Trophoblast cell (in vitro differentiated cells and primary cell): ENCODE measurements around the gene FMO1. TPM values are rescaled to one million over a fixed set of nuclear protein-coding genes. Genes with fewer than 3 reads are reported as not detected.

Experiments
- DNase-seq, 2 donors: peaks; one replicate each; pipeline ENCODE4 v3.0.0-alpha.2; 2016
- H2AFZ ChIP-seq: 2 replicates; pipeline ENCODE4 v1.6.1; 2013; ENCODE audit warnings: low read length, moderate library complexity, mild to moderate bottlenecking; ENCODE audit not compliant: insufficient read depth, poor library complexity
- H2AK5ac ChIP-seq: 2 replicates; pipeline ENCODE4 v1.6.1; 2013; ENCODE audit warnings: mild to moderate bottlenecking, low read length
- H2BK120ac ChIP-seq: 2 replicates; pipeline ENCODE4 v1.6.1; 2013; ENCODE audit warnings: low read length, mild to moderate bottlenecking, moderate library complexity; ENCODE audit not compliant: insufficient read depth, poor library complexity
- H2BK12ac ChIP-seq: 2 replicates; pipeline ENCODE4 v1.6.1; 2013; ENCODE audit warnings: mild to moderate bottlenecking, low read length, moderate library complexity
- H2BK5ac ChIP-seq: 2 replicates; pipeline ENCODE4 v1.6.1; 2013; ENCODE audit warnings: low read length, low read depth, moderate library complexity, mild to moderate bottlenecking; ENCODE audit not compliant: poor library complexity
- H3K14ac ChIP-seq: 2 replicates; pipeline ENCODE4 v1.6.1; 2013; ENCODE audit warnings: mild to moderate bottlenecking, low read length
- H3K18ac ChIP-seq: 2 replicates; pipeline ENCODE4 v1.6.1; 2013; ENCODE audit warnings: mild to moderate bottlenecking, low read length
- H3K23ac ChIP-seq: 2 replicates; pipeline ENCODE4 v1.6.1; 2013; ENCODE audit warnings: low read length
- H3K27ac ChIP-seq: 2 replicates; pipeline ENCODE4 v1.5.1; 2013; ENCODE audit warnings: low read depth, mild to moderate bottlenecking, inconsistent platforms, low read length, moderate library complexity
- H3K27me3 ChIP-seq: 2 replicates; pipeline ENCODE4 v1.6.1; 2013; ENCODE audit warnings: inconsistent platforms, mild to moderate bottlenecking, low read length, moderate library complexity; ENCODE audit not compliant: insufficient read depth
- H3K36me3 ChIP-seq, 2 experiments: 1 replicate in 1 of 2; 2 replicates in 1 of 2; pipeline ENCODE4 v1.6.1; 2013; ENCODE audit warnings: low read length in 2 of 2, mild to moderate bottlenecking in 2 of 2, moderate library complexity in 1 of 2; ENCODE audit not compliant: insufficient read depth in 2 of 2, control insufficient read depth in 1 of 2
- H3K4ac ChIP-seq: 2 replicates; pipeline ENCODE4 v1.6.1; 2013; ENCODE audit warnings: low read depth, mild to moderate bottlenecking, low read length, moderate library complexity
- H3K4me1 ChIP-seq, 2 experiments: 1 replicate in 1 of 2; 2 replicates in 1 of 2; pipeline ENCODE4 v1.6.1; 2013; ENCODE audit warnings: low read length in 2 of 2, mild to moderate bottlenecking in 2 of 2, moderate library complexity in 1 of 2; ENCODE audit not compliant: insufficient read depth in 2 of 2, control insufficient read depth in 1 of 2
- H3K4me2 ChIP-seq: 2 replicates; pipeline ENCODE4 v1.6.1; 2013; ENCODE audit warnings: inconsistent platforms, mild to moderate bottlenecking, low read length, moderate library complexity
- H3K4me3 ChIP-seq: 2 replicates; pipeline ENCODE4 v1.5.1; 2013; ENCODE audit warnings: mild to moderate bottlenecking, low read depth, low read length, inconsistent platforms
- H3K79me1 ChIP-seq: one replicate; pipeline ENCODE4 v1.6.1; 2013; ENCODE audit warnings: low read length
- H3K79me2 ChIP-seq: 2 replicates; pipeline ENCODE4 v1.6.1; 2013; ENCODE audit warnings: low read length, mild to moderate bottlenecking; ENCODE audit not compliant: control insufficient read depth, insufficient read depth, poor library complexity
- H3K9ac ChIP-seq: 2 replicates; pipeline ENCODE4 v1.6.1; 2013; ENCODE audit warnings: mild to moderate bottlenecking, low read length
- H3K9me3 ChIP-seq: 2 replicates; pipeline ENCODE4 v1.6.1; 2013; ENCODE audit warnings: low read depth, mild to moderate bottlenecking, control low read depth, inconsistent platforms, low read length; ENCODE audit not compliant: insufficient read depth
- H4K12ac ChIP-seq: 2 replicates; pipeline ENCODE4 v1.6.1; 2013; ENCODE audit warnings: low read depth, mild to moderate bottlenecking, low read length, moderate library complexity
- H4K8ac ChIP-seq: 2 replicates; pipeline ENCODE4 v1.6.1; 2013; ENCODE audit warnings: low read depth, mild to moderate bottlenecking, low read length, moderate library complexity
- H4K91ac ChIP-seq: one replicate; pipeline ENCODE4 v1.6.1; 2013; ENCODE audit warnings: low read depth, mild to moderate bottlenecking, low read length, moderate library complexity
- WGBS: extraction: QIAGEN DNeasy Blood & Tissue Kit; methylation state at CpG from one replicate; pipeline ENCODE4 v1.1.7; 2013; ENCODE audit warnings: missing lambda C conversion rate; ENCODE audit not compliant: insufficient read length, insufficient coverage; ENCODE audit errors: extremely low coverage; 5-methylcytosine and 5-hydroxymethylcytosine counted together
- polyA plus RNA-seq: library from polyadenylated mRNA; stranded (reverse); fragments of 200-250 nt; gene quantifications from 2 replicates; pipeline ENCODE4 v1.2.3, GENCODE V29; 2013

The FMO1 gene
- polyA plus RNA-seq, result 0.06 and 0.07 TPM in 2 replicates

DNA sequence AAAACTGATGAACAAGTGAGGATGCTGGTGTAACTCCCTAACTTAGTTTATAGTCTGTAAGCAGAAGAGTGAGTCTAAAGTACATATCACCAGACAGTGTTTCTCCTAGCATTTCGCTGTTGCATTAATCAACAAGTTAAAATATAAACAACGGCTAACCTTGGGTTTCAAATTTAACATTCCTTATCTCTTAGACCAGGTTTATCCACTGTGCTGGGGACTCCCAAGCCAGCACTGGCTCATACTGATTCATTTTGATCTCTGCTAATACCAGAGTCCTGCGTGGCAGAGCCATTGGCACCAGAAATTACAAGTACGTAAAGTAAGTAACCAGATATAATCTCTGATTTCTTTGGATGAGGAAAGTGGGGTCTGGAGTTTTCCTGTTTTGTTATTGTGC, at the start of gene FMO1:
Gene FMO1, plus strand, starts transcription at position 193 of the 400 bp plus-strand sequence. CDS start 9,594 bp downstream, outside the sequence.
- H3K4me1 ChIP-seq, result peaks cover 0 to 5% of the 10 kb centered on the region in 2 experiments
- H2AK5ac ChIP-seq, result no peak within 1 kb of the TSS
- no peaks in the 10 kb centered on the region for H3K36me3 ChIP-seq
- no peak within 1 kb of the TSS for H4K12ac ChIP-seq
- H3K79me2 ChIP-seq, result peaks cover 4% of the 10 kb centered on the region
- H3K18ac ChIP-seq, result no peak within 1 kb of the TSS
- H3K4me2 ChIP-seq, result no peak within 1 kb of the TSS
- no peaks in the 10 kb centered on the region for H3K9me3 ChIP-seq
- DNase-seq, result no peak
- peaks cover 2% of the 10 kb centered on the region for H3K79me1 ChIP-seq
- H2AFZ ChIP-seq, result no peak within 1 kb of the TSS
- no peak within 1 kb of the TSS for H3K9ac ChIP-seq
- H2BK12ac ChIP-seq, result no peak within 1 kb of the TSS
- H4K8ac ChIP-seq, result no peak within 1 kb of the TSS
- H3K27me3 ChIP-seq, result no peaks in the 10 kb centered on the region
- H2BK120ac ChIP-seq, result no peak within 1 kb of the TSS
- H3K23ac ChIP-seq, result no peak within 1 kb of the TSS
- no peak within 1 kb of the TSS for H2BK5ac ChIP-seq
- no peak within 1 kb of the TSS for H3K4me3 ChIP-seq
- no peak within 1 kb of the TSS for H3K27ac ChIP-seq
- WGBS, result no CpG with 5 or more reads among the region's 4 CpGs
- H4K91ac ChIP-seq, result no peak within 1 kb of the TSS
- H3K14ac ChIP-seq, result no peak within 1 kb of the TSS
- no peak within 1 kb of the TSS for H3K4ac ChIP-seq

GRCh38 chr1:171204296-171204695, 44.0 kb upstream of the FMO1 start:
- Histone ChIP-seq H3K79me2 (no peaks in the 10 kb centered on the region), H3K4me1 (no peaks in the 10 kb centered on the region), H2AFZ (no peak overlapping the region), H3K27ac (no peak overlapping the region), H3K9me3 (no peaks in the 10 kb centered on the region), H4K12ac (no peak overlapping the region), H3K14ac (no peak overlapping the region), H2BK120ac (no peak overlapping the region), H3K36me3 (no peaks in the 10 kb centered on the region), H3K23ac (no peak overlapping the region), H2BK5ac (no peak overlapping the region), H3K18ac (no peak overlapping the region), H4K8ac (no peak overlapping the region), H3K4ac (no peak overlapping the region), H3K79me1 (no peaks in the 10 kb centered on the region), H3K4me3 (no peak overlapping the region), H2AK5ac (no peak overlapping the region), H3K4me2 (no peak overlapping the region), H3K9ac (no peak overlapping the region), H3K27me3 (no peaks in the 10 kb centered on the region), H2BK12ac (no peak overlapping the region), H4K91ac (no peak overlapping the region)
- no CpG with 5 or more reads among the region's 5 CpGs for WGBS
- DNase-seq, result no peak

- Histone ChIP-seq H3K14ac (no peak overlapping the region), H2AFZ (no peak overlapping the region), H3K4me1 (no peaks in the 10 kb centered on the region), H3K9ac (no peak overlapping the region), H3K18ac (no peak overlapping the region), H2BK120ac (peak overlapping the region; percentile 1), H3K4me3 (no peak overlapping the region), H2BK12ac (no peak overlapping the region), H2BK5ac (no peak overlapping the region), H3K79me2 (no peaks in the 10 kb centered on the region), H4K8ac (no peak overlapping the region), H3K9me3 (no peaks in the 10 kb centered on the region), H3K27me3 (no peaks in the 10 kb centered on the region), H3K4ac (no peak overlapping the region), H3K79me1 (no peaks in the 10 kb centered on the region), H3K4me2 (no peak overlapping the region), H3K27ac (no peak overlapping the region), H4K91ac (no peak overlapping the region), H4K12ac (no peak overlapping the region), H3K36me3 (no peaks in the 10 kb centered on the region), H2AK5ac (no peak overlapping the region), H3K23ac (no peak overlapping the region)
- no peak for DNase-seq
- WGBS, result no CpG with 5 or more reads among the region's 3 CpGs
Observed at GRCh38 chr1:171206204-171206977, 41.9 kb upstream of the FMO1 start.

- H2BK5ac ChIP-seq, result no peak overlapping the region
- no peak overlapping the region for H2BK12ac ChIP-seq
- no peak overlapping the region for H4K91ac ChIP-seq
- H3K18ac ChIP-seq, result no peak overlapping the region
- H2AFZ ChIP-seq, result no peak overlapping the region
- no CpG with 5 or more reads among the region's 1 CpG for WGBS
- H3K79me1 ChIP-seq, result no peaks in the 10 kb centered on the region
- no peak overlapping the region for H4K8ac ChIP-seq
- H3K27ac ChIP-seq, result no peak overlapping the region
- DNase-seq, result no peak
- no peak overlapping the region for H3K4ac ChIP-seq
- H3K4me2 ChIP-seq, result no peak overlapping the region
- H3K4me3 ChIP-seq, result no peak overlapping the region
- no peaks in the 10 kb centered on the region for H3K9me3 ChIP-seq
- H3K79me2 ChIP-seq, result no peaks in the 10 kb centered on the region
- no peak overlapping the region for H4K12ac ChIP-seq
- H3K27me3 ChIP-seq, result no peaks in the 10 kb centered on the region
- H2AK5ac ChIP-seq, result no peak overlapping the region
- peak overlapping the region; percentile 1 for H2BK120ac ChIP-seq
- no peak overlapping the region for H3K14ac ChIP-seq
- H3K23ac ChIP-seq, result no peak overlapping the region
- no peaks in the 10 kb centered on the region for H3K36me3 ChIP-seq
- no peaks in the 10 kb centered on the region for H3K4me1 ChIP-seq
- H3K9ac ChIP-seq, result peak overlapping the region; percentile 33
Observed at GRCh38 chr1:171206978-171207355, 41.3 kb upstream of the FMO1 start.
